ENCODE measurements around the gene PPCS. TPM values are rescaled to one million over a fixed set of nuclear protein-coding genes. Genes with fewer than 3 reads are reported as not detected.

Gene PPCS
- 10 to 100 TPM; 30.4 to 61.0 TPM for total RNA-seq
- 10 to 100 TPM; 53.1 to 53.4 TPM for polyA plus RNA-seq (ENCODE audit: insufficient read length in 2 of 2)
- long read RNA-seq, donor 1, transcript PPCS-203 (3 exons, 1,431 nt) = minor isoform, 8 of 24 reads
- long read RNA-seq, donor 1, transcript PPCS-201 (3 exons, 984 nt) = major isoform, 11 of 24 reads
- long read RNA-seq, donor 1, partial matches to known transcripts = 0 of 24 reads
- long read RNA-seq, donor 1, other reads (novel, unspliced or antisense) = 0 of 24 reads
- long read RNA-seq, donor 2, transcript PPCS-201 (3 exons, 984 nt) = major isoform, 6 of 10 reads
- long read RNA-seq, donor 2, partial matches to known transcripts = 0 of 10 reads
- long read RNA-seq, donor 2, other reads (novel, unspliced or antisense) = 0 of 10 reads
- long read RNA-seq, donor 3, transcript PPCS-201 (3 exons, 984 nt) = minor isoform, 6 of 13 reads
- long read RNA-seq, donor 3, transcript PPCS-203 (3 exons, 1,431 nt) = major isoform, 7 of 13 reads
- long read RNA-seq, donor 3, partial matches to known transcripts = 0 of 13 reads
- long read RNA-seq, donor 3, other reads (novel, unspliced or antisense) = 0 of 13 reads
- long read RNA-seq, donor 4, transcript PPCS-207 (2 exons, 1,617 nt) = minor isoform, 6 of 66 reads
- long read RNA-seq, donor 4, transcript PPCS-203 (3 exons, 1,431 nt) = major isoform, 31 of 66 reads
- long read RNA-seq, donor 4, transcript PPCS-201 (3 exons, 984 nt) = minor isoform, 26 of 66 reads
- long read RNA-seq, donor 4, partial matches to known transcripts = 0 of 66 reads
- long read RNA-seq, donor 4, other reads (novel, unspliced or antisense) = 0 of 66 reads

- DNase-seq (ENCODE audit: low read depth in 4 of 6, low spot score in 6 of 6) = peak; percentile 79 to 95 (median 92)
- H3K4me3 ChIP-seq (ENCODE audit: low read depth, low read length) = peak within 1 kb of the TSS; percentile 84
- H3K27me3 ChIP-seq (ENCODE audit: control insufficient read depth, insufficient read depth, low read length) = no peaks in the 10 kb centered on the region
- no peaks in the 10 kb centered on the region for H3K9me3 ChIP-seq (ENCODE audit: control insufficient read depth, insufficient read depth, low read length)
- H3K4me1 ChIP-seq (ENCODE audit: control insufficient read depth, insufficient read depth, low read length) = peaks cover 20% of the 10 kb centered on the region
- H3K27ac ChIP-seq (ENCODE audit: low read depth, low read length) = peak within 1 kb of the TSS; percentile 90
- peaks cover 3% of the 10 kb centered on the region for H3K36me3 ChIP-seq (ENCODE audit: control insufficient read depth, insufficient read depth, low read length)
- WGBS (ENCODE audit: insufficient coverage) = under 1% methylated on average over 64 of the region's 66 CpGs
Observed at GRCh38 chr1:42456010-42456753, at the start of gene PPCS, which contains the start of gene ZMYND12. Gene PPCS (plus strand): TSS chr1:42456543. CDS start chr1:42456566, 23 bp downstream. Gene ZMYND12 (minus strand): TSS chr1:42456022. CDS start chr1:42455997, 25 bp downstream.

- H3K36me3 ChIP-seq (ENCODE audit: control insufficient read depth, insufficient read depth, low read length) = peaks cover 3% of the 10 kb centered on the region
- no peak overlapping the region for H3K27ac ChIP-seq (ENCODE audit: low read depth, low read length)
- no peaks in the 10 kb centered on the region for H3K9me3 ChIP-seq (ENCODE audit: control insufficient read depth, insufficient read depth, low read length)
- DNase-seq (ENCODE audit: low read depth in 4 of 6, low spot score in 6 of 6) = peak in 2 of 6 donors; percentile 69 to 82
- WGBS (ENCODE audit: insufficient coverage) = 67% methylated on average over 8 of the region's 17 CpGs
- no peaks in the 10 kb centered on the region for H3K27me3 ChIP-seq (ENCODE audit: control insufficient read depth, insufficient read depth, low read length)
- H3K4me1 ChIP-seq (ENCODE audit: control insufficient read depth, insufficient read depth, low read length) = peaks cover 14% of the 10 kb centered on the region
- no peak overlapping the region for H3K4me3 ChIP-seq (ENCODE audit: low read depth, low read length)
Observed at GRCh38 chr1:42414551-42415496, 41.5 kb upstream of the PPCS start.

GRCh38 chr1:42417166-42417565, 39.2 kb upstream of the PPCS start:
- Histone ChIP-seq H3K36me3 (ENCODE audit: control insufficient read depth, insufficient read depth, low read length) (peaks cover 3% of the 10 kb centered on the region), H3K4me1 (ENCODE audit: control insufficient read depth, insufficient read depth, low read length) (peaks cover 32% of the 10 kb centered on the region), H3K4me3 (ENCODE audit: low read depth, low read length) (no peak overlapping the region), H3K27me3 (ENCODE audit: control insufficient read depth, insufficient read depth, low read length) (no peaks in the 10 kb centered on the region), H3K9me3 (ENCODE audit: control insufficient read depth, insufficient read depth, low read length) (no peaks in the 10 kb centered on the region), H3K27ac (ENCODE audit: low read depth, low read length) (no peak overlapping the region)
- peak in 1 of 6 donors; percentile 63 for DNase-seq (ENCODE audit: low read depth in 4 of 6, low spot score in 6 of 6)
- no CpG with 5 or more reads among the region's 3 CpGs for whole genome bisulfite sequencing (ENCODE audit: insufficient coverage)

- no peaks in the 10 kb centered on the region for H3K27me3 ChIP-seq (ENCODE audit: control insufficient read depth, insufficient read depth, low read length)
- peaks cover 38% of the 10 kb centered on the region for H3K4me1 ChIP-seq (ENCODE audit: control insufficient read depth, insufficient read depth, low read length)
- DNase-seq (ENCODE audit: low read depth in 4 of 6, low spot score in 6 of 6) = no peak
- H3K27ac ChIP-seq (ENCODE audit: low read depth, low read length) = no peak overlapping the region
- peaks cover 3% of the 10 kb centered on the region for H3K36me3 ChIP-seq (ENCODE audit: control insufficient read depth, insufficient read depth, low read length)
- H3K9me3 ChIP-seq (ENCODE audit: control insufficient read depth, insufficient read depth, low read length) = no peaks in the 10 kb centered on the region
- no peak overlapping the region for H3K4me3 ChIP-seq (ENCODE audit: low read depth, low read length)
- WGBS (ENCODE audit: insufficient coverage) = no CpG with 5 or more reads among the region's 1 CpG
Observed at GRCh38 chr1:42418516-42418915, 37.8 kb upstream of the PPCS start.

- Histone ChIP-seq H3K4me1 (ENCODE audit: control insufficient read depth, insufficient read depth, low read length) (peaks cover 38% of the 10 kb centered on the region), H3K4me3 (ENCODE audit: low read depth, low read length) (no peak overlapping the region), H3K27me3 (ENCODE audit: control insufficient read depth, insufficient read depth, low read length) (no peaks in the 10 kb centered on the region), H3K27ac (ENCODE audit: low read depth, low read length) (no peak overlapping the region), H3K9me3 (ENCODE audit: control insufficient read depth, insufficient read depth, low read length) (no peaks in the 10 kb centered on the region), H3K36me3 (ENCODE audit: control insufficient read depth, insufficient read depth, low read length) (peaks cover 2% of the 10 kb centered on the region)
- DNase-seq (ENCODE audit: low read depth in 4 of 6, low spot score in 6 of 6) = peak; percentile 26 to 95 (median 57)
- 60% methylated on average over 3 of the region's 5 CpGs for WGBS (ENCODE audit: insufficient coverage)
Observed at GRCh38 chr1:42419126-42419821, 37.1 kb upstream of the PPCS start.

- Histone ChIP-seq H3K27ac (ENCODE audit: low read depth, low read length) (peak overlapping the region; percentile 20), H3K27me3 (ENCODE audit: control insufficient read depth, insufficient read depth, low read length) (no peaks in the 10 kb centered on the region), H3K36me3 (ENCODE audit: control insufficient read depth, insufficient read depth, low read length) (no peaks in the 10 kb centered on the region), H3K4me3 (ENCODE audit: low read depth, low read length) (no peak overlapping the region), H3K4me1 (ENCODE audit: control insufficient read depth, insufficient read depth, low read length) (peaks cover 38% of the 10 kb centered on the region), H3K9me3 (ENCODE audit: control insufficient read depth, insufficient read depth, low read length) (no peaks in the 10 kb centered on the region)
- DNase-seq (ENCODE audit: low read depth in 4 of 6, low spot score in 6 of 6) = peak in 2 of 6 donors; percentile 65 to 70
- WGBS (ENCODE audit: insufficient coverage) = 60% methylated on average over 1 of the region's 7 CpGs
Observed at GRCh38 chr1:42420121-42420520, 36.2 kb upstream of the PPCS start.

- H3K4me3 ChIP-seq (ENCODE audit: low read depth, low read length) = no peak overlapping the region
- WGBS (ENCODE audit: insufficient coverage) = 10% methylated on average over 10 of the region's 10 CpGs
- peak overlapping the region; percentile 37 for H3K27ac ChIP-seq (ENCODE audit: low read depth, low read length)
- H3K36me3 ChIP-seq (ENCODE audit: control insufficient read depth, insufficient read depth, low read length) = no peaks in the 10 kb centered on the region
- no peaks in the 10 kb centered on the region for H3K27me3 ChIP-seq (ENCODE audit: control insufficient read depth, insufficient read depth, low read length)
- DNase-seq (ENCODE audit: low read depth in 4 of 6, low spot score in 6 of 6) = peak; percentile 79 to 98 (median 84)
- H3K9me3 ChIP-seq (ENCODE audit: control insufficient read depth, insufficient read depth, low read length) = no peaks in the 10 kb centered on the region
- H3K4me1 ChIP-seq (ENCODE audit: control insufficient read depth, insufficient read depth, low read length) = peaks cover 38% of the 10 kb centered on the region
Observed at GRCh38 chr1:42420911-42421585, 35.3 kb upstream of the PPCS start.

GRCh38 chr1:42422737-42423136, 33.6 kb upstream of the PPCS start:
- H3K27ac ChIP-seq (ENCODE audit: low read depth, low read length) = no peak overlapping the region
- H3K4me3 ChIP-seq (ENCODE audit: low read depth, low read length) = no peak overlapping the region

More at GRCh38 chr1:42422737-42423136, 33.6 kb upstream of the PPCS start:
- peaks cover 30% of the 10 kb centered on the region for H3K4me1 ChIP-seq (ENCODE audit: control insufficient read depth, insufficient read depth, low read length)
- H3K36me3 ChIP-seq (ENCODE audit: control insufficient read depth, insufficient read depth, low read length) = no peaks in the 10 kb centered on the region
- DNase-seq (ENCODE audit: low read depth in 4 of 6, low spot score in 6 of 6) = peak in 2 of 6 donors; percentile 84 to 92
- no peaks in the 10 kb centered on the region for H3K9me3 ChIP-seq (ENCODE audit: control insufficient read depth, insufficient read depth, low read length)
- H3K27me3 ChIP-seq (ENCODE audit: control insufficient read depth, insufficient read depth, low read length) = no peaks in the 10 kb centered on the region
- WGBS (ENCODE audit: insufficient coverage) = 31% methylated on average over 6 of the region's 9 CpGs
